K562 (cell line): Measurements from ENCODE around the gene LY6G6F. TPM values are rescaled to one million over a fixed set of nuclear protein-coding genes. Genes with fewer than 3 reads are reported as not detected.
A peak's percentile ranks its signal among the peaks of the same experiment; 100 is the strongest.

Experiments used
- ATF3 ChIP-seq, 2 experiments: fragments of 450-650 bp in 1 of 2; sonication (generic) in 1 of 2; formaldehyde crosslinking in 1 of 2; IDR thresholded peaks in 1 of 2; conservative IDR thresholded peaks in 1 of 2; 2 replicates each; pipeline versions ENCODE4 v1.6.1 to v1.8.1; 2016 to 2023; ENCODE audit warnings: mild to moderate bottlenecking in 2 of 2, moderate library complexity in 2 of 2, inconsistent platforms in 1 of 2, missing genetic modification reagents in 1 of 2
- BHLHE40 ChIP-seq: IDR thresholded peaks from 2 replicates; pipeline ENCODE4 v1.6.1; 2011; ENCODE audit warnings: low read length, improper control_type of control experiment
- CBFA2T3 ChIP-seq: fragments of 450-650 bp; IDR thresholded peaks from 2 replicates; pipeline ENCODE4 v1.6.1; 2017
- CHD4 ChIP-seq: fragments of 200-600 bp; sonication (generic); IDR thresholded peaks from 3 replicates; pipeline ENCODE4 v1.6.1; 2012; ENCODE audit warnings: low read depth, mild to moderate bottlenecking, mixed read lengths, low read length, inconsistent platforms; ENCODE audit not compliant: insufficient read depth, insufficient replicate concordance, poor library complexity, severe bottlenecking
- CREBBP ChIP-seq: IDR thresholded peaks from one replicate; pipeline ENCODE4 v1.6.1; 2012; ENCODE audit warnings: low read depth, mild to moderate bottlenecking, control low read depth, inconsistent platforms, low read length
- EWSR1 ChIP-seq: fragments of 450-650 bp; IDR thresholded peaks from 2 replicates; pipeline ENCODE4 v1.6.1; 2018; ENCODE audit warnings: borderline replicate concordance, mild to moderate bottlenecking, low read depth, moderate library complexity; ENCODE audit not compliant: partially characterized antibody
- HNRNPUL1 ChIP-seq: fragments of 200-400 bp; formaldehyde crosslinking; IDR thresholded peaks from 2 replicates; pipeline ENCODE4 v1.6.1; 2017; ENCODE audit warnings: low read length
- HOXB6 ChIP-seq: fragments of 250-450 bp; sonication (Bioruptor Pico); IDR thresholded peaks from 2 replicates; pipeline ENCODE4 v1.5.1; 2022; ENCODE audit warnings: mild to moderate bottlenecking, borderline replicate concordance
- JUN ChIP-seq, 2 experiments: sonication (generic) in 1 of 2; formaldehyde crosslinking in 1 of 2; IDR thresholded peaks; 2 replicates each; pipeline versions ENCODE4 v1.6.1 to v1.8.0; 2012 to 2022; ENCODE audit warnings: borderline replicate concordance in 2 of 2, mild to moderate bottlenecking in 2 of 2, improper control_type of control experiment in 1 of 2, low read depth in 1 of 2, low read length in 1 of 2, missing genetic modification reagents in 1 of 2
- JUND ChIP-seq, 2 experiments: IDR thresholded peaks; 2 replicates in 1 of 2; 3 replicates in 1 of 2; pipeline ENCODE4 v1.6.1; 2011; ENCODE audit warnings: borderline replicate concordance in 2 of 2, low read depth in 2 of 2, low read length in 2 of 2, improper control_type of control experiment in 1 of 2, missing biosample characterization in 1 of 2, missing genetic modification characterization in 1 of 2, missing genetic modification reagents in 1 of 2
- KDM1A ChIP-seq, 2 experiments: fragments of 450-650 bp; IDR thresholded peaks; 2 replicates each; pipeline ENCODE4 v1.6.1; 2016; ENCODE audit warnings: mild to moderate bottlenecking in 2 of 2
- KHSRP ChIP-seq: fragments of 450-650 bp; IDR thresholded peaks from 2 replicates; pipeline ENCODE4 v1.6.1; 2017
- MCM5 ChIP-seq: fragments of 450-650 bp; IDR thresholded peaks from 2 replicates; pipeline ENCODE4 v1.6.1; 2016; ENCODE audit warnings: low read depth
- MECOM ChIP-seq: fragments of 250-450 bp; sonication (Bioruptor Pico); IDR thresholded peaks from 2 replicates; pipeline ENCODE4 v1.8.0; 2022; ENCODE audit warnings: inconsistent platforms
- NONO ChIP-seq, 2 experiments: fragments of 200-400 bp in 1 of 2; fragments of 450-650 bp in 1 of 2; formaldehyde crosslinking in 1 of 2; IDR thresholded peaks; 2 replicates each; pipeline ENCODE4 v1.6.1; 2017; ENCODE audit warnings: low read depth in 2 of 2, mild to moderate bottlenecking in 2 of 2, moderate library complexity in 2 of 2, low read length in 1 of 2
- NR2F6 ChIP-seq: fragments of 450-650 bp; formaldehyde crosslinking; IDR thresholded peaks from 2 replicates; pipeline ENCODE4 v1.4.0; 2020; ENCODE audit warnings: mild to moderate bottlenecking
- OTX1 ChIP-seq: fragments of 450-650 bp; formaldehyde crosslinking; IDR thresholded peaks from 2 replicates; pipeline ENCODE4 v1.4.0; 2022; ENCODE audit warnings: mild to moderate bottlenecking
- POLR2G ChIP-seq: fragments of 200-400 bp; formaldehyde crosslinking; IDR thresholded peaks from 2 replicates; pipeline ENCODE4 v1.6.1; 2017; ENCODE audit warnings: low read depth, mild to moderate bottlenecking, antibody characterized with exemption, low read length, moderate library complexity
- POU5F1 ChIP-seq: fragments of 150-350 bp; IDR thresholded peaks from 2 replicates; pipeline ENCODE4 v1.6.1; 2014; ENCODE audit warnings: borderline replicate concordance, low read length, low read depth, mild to moderate bottlenecking; ENCODE audit not compliant: partially characterized antibody
- SMARCE1 ChIP-seq: fragments of 450-650 bp; IDR thresholded peaks from 2 replicates; pipeline ENCODE4 v1.7.1; 2016; ENCODE audit warnings: mild to moderate bottlenecking
- STAT5B ChIP-seq: fragments of 250-450 bp; sonication (Bioruptor Pico); IDR thresholded peaks from 2 replicates; pipeline ENCODE4 v1.8.0; 2021; ENCODE audit warnings: mild to moderate bottlenecking, inconsistent platforms
- TAF9B ChIP-seq: fragments of 450-650 bp; IDR thresholded peaks from 2 replicates; pipeline ENCODE4 v1.6.1; 2018; ENCODE audit warnings: mild to moderate bottlenecking; ENCODE audit not compliant: partially characterized antibody
- TRIM24 ChIP-seq, 2 experiments: fragments of 450-650 bp; IDR thresholded peaks; 2 replicates each; pipeline ENCODE4 v1.6.1; 2016
- ZBTB1 ChIP-seq: sonication (generic); formaldehyde crosslinking; IDR thresholded peaks from 2 replicates; pipeline ENCODE4 v1.8.1; 2023; ENCODE audit warnings: missing genetic modification reagents, low read depth, mild to moderate bottlenecking, borderline replicate concordance
- polyA plus RNA-seq, 8 experiments: library from polyadenylated mRNA; depleted of rRNA in 4 of 8; stranded (reverse) in 5 of 8; unstranded in 3 of 8; fragments of >200 nt; fragmentation: Nextera tagmentation in 2 of 8; fragmentation: Illumina TruSeq in 1 of 8; extraction: Ambion mirVana in 2 of 8; extraction: Trizol in 1 of 8; gene quantifications; 2 replicates each; pipeline versions ENCODE4 v1.2.1 to v1.2.3, GENCODE V29; 2011 to 2014; ENCODE audit warnings: inconsistent platforms in 1 of 8, missing spikeins in 1 of 8
- total RNA-seq, 7 experiments: library from RNA; depleted of rRNA in 6 of 7; stranded (reverse); fragments of >200 nt in 6 of 7; fragmentation: Illumina TruSeq in 2 of 7; extraction: Trizol in 2 of 7; gene quantifications; 2 replicates each; pipeline versions ENCODE4 v1.2.1 to v1.2.3, GENCODE V29; 2011 to 2021; ENCODE audit warnings: low replicate concordance in 1 of 7
- TF ChIP-seq, protein P1 (sequence below): fragments of 250-450 bp; sonication (Bioruptor Pico); IDR thresholded peaks from 2 replicates; pipeline ENCODE4 v1.9.0; 2021; ENCODE audit warnings: mild to moderate bottlenecking, inconsistent platforms
- TF ChIP-seq, protein P2 (sequence below): fragments of 250-450 bp; sonication (Bioruptor Pico); IDR thresholded peaks from 2 replicates; pipeline ENCODE4 v1.5.0; 2021

LY6G6F gene
- total and polyA plus RNA-seq, 9 of the 15 experiments (the other 6 are each of a cell fraction or from before 2014, with no cell fraction given): 0.14 to 0.50 (median 0.28) TPM; not detected in 2

DNA sequence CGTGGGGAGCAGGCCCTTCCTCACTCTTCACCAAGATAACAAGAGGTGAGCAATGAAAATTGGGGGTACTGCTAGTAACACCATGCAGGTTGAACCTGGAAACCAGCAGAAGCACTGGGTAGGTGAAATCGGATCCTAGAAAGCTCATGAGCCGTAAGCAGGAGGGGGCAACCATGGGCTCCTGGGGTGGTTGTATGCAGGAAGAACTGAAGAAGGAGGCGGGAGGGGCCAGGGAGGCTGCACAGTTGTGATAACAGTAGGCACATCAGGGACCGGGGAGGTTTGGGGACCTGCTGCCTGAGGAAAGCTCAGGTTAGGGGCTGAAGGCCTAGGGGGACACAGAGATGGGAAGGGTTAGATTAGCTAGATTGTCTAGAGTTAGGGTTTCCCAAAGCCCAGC is 20.2 kb upstream of the LY6G6F start (continued):
- TF ChIP-seq HNRNPUL1: no peak
- no peak for TF ChIP-seq ZBTB1 (CRISPR knock-in tag)
- no peak; the same call in 1 of the 2 replicates for TF ChIP-seq KHSRP
- TF ChIP-seq POU5F1: no peak
- TF ChIP-seq SMARCE1: peak; percentile 52; the same call in 1 of the 2 replicates
- no peak for TF ChIP-seq BHLHE40
- no peak for TF ChIP-seq POLR2G
- TF ChIP-seq CREBBP: no peak
- TF ChIP-seq KDM1A (IDR thresholded peaks at IDR 0.05): peak in 1 of 2 experiments; percentile 35; a peak in 1 of 4 replicates
- TF ChIP-seq NR2F6 (CRISPR knock-in tag): no peak
- TF ChIP-seq CBFA2T3: peak; percentile 83
- 0 out of 4 replicates have a peak, but pooled peaks of 1 of the 2 experiments have one; percentile 49 for TF ChIP-seq TRIM24 (IDR thresholded peaks at IDR 0.05)
- no peak for TF ChIP-seq STAT5B (CRISPR knock-in tag)
- TF ChIP-seq JUN (IDR thresholded peaks at IDR 0.05; ENCODE audit: borderline replicate concordance, low read depth, low read length): no peak
- no peak for TF ChIP-seq JUN (CRISPR knock-in tag; IDR thresholded peaks at IDR 0.05; ENCODE audit: borderline replicate concordance)
- TF ChIP-seq MECOM (CRISPR knock-in tag): no peak
- no peak for TF ChIP-seq MCM5
- TF ChIP-seq, protein P1, sequence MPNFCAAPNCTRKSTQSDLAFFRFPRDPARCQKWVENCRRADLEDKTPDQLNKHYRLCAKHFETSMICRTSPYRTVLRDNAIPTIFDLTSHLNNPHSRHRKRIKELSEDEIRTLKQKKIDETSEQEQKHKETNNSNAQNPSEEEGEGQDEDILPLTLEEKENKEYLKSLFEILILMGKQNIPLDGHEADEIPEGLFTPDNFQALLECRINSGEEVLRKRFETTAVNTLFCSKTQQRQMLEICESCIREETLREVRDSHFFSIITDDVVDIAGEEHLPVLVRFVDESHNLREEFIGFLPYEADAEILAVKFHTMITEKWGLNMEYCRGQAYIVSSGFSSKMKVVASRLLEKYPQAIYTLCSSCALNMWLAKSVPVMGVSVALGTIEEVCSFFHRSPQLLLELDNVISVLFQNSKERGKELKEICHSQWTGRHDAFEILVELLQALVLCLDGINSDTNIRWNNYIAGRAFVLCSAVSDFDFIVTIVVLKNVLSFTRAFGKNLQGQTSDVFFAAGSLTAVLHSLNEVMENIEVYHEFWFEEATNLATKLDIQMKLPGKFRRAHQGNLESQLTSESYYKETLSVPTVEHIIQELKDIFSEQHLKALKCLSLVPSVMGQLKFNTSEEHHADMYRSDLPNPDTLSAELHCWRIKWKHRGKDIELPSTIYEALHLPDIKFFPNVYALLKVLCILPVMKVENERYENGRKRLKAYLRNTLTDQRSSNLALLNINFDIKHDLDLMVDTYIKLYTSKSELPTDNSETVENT (CRISPR knock-in tag): no peak
- TF ChIP-seq OTX1 (CRISPR knock-in tag): 0 out of 2 replicates have a peak, but pooled peaks have one; percentile 68
- TF ChIP-seq ATF3 (IDR thresholded peaks at IDR 0.05): no peak
- no peak for TF ChIP-seq ATF3 (CRISPR knock-in tag; conservative IDR thresholded peaks at IDR 0.05)
- TF ChIP-seq JUND (IDR thresholded peaks at IDR 0.05; ENCODE audit: borderline replicate concordance, low read depth, low read length): peak; percentile 31; the same call in 1 of the 2 replicates
- TF ChIP-seq JUND (tag; IDR thresholded peaks at IDR 0.05; ENCODE audit: borderline replicate concordance, low read depth, low read length): no peak; the same call in 2 of the 3 replicates
- no peak for TF ChIP-seq HOXB6
- TF ChIP-seq EWSR1: no peak
- TF ChIP-seq, protein P2, sequence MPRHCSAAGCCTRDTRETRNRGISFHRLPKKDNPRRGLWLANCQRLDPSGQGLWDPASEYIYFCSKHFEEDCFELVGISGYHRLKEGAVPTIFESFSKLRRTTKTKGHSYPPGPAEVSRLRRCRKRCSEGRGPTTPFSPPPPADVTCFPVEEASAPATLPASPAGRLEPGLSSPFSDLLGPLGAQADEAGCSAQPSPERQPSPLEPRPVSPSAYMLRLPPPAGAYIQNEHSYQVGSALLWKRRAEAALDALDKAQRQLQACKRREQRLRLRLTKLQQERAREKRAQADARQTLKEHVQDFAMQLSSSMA (CRISPR knock-in tag): no peak
- no peak for TF ChIP-seq NONO (IDR thresholded peaks at IDR 0.05; ENCODE audit: low read depth in 2 of 2, low read length in 1 of 2)
- TF ChIP-seq TAF9B: no peak
- no peak for TF ChIP-seq CHD4
